Measurements from ENCODE around the gene FASTKD3.

GRCh38 chr5:7842531-7842930 lies 26.3 kb downstream of the FASTKD3 start:
- TF ChIP-seq, protein P1, sequence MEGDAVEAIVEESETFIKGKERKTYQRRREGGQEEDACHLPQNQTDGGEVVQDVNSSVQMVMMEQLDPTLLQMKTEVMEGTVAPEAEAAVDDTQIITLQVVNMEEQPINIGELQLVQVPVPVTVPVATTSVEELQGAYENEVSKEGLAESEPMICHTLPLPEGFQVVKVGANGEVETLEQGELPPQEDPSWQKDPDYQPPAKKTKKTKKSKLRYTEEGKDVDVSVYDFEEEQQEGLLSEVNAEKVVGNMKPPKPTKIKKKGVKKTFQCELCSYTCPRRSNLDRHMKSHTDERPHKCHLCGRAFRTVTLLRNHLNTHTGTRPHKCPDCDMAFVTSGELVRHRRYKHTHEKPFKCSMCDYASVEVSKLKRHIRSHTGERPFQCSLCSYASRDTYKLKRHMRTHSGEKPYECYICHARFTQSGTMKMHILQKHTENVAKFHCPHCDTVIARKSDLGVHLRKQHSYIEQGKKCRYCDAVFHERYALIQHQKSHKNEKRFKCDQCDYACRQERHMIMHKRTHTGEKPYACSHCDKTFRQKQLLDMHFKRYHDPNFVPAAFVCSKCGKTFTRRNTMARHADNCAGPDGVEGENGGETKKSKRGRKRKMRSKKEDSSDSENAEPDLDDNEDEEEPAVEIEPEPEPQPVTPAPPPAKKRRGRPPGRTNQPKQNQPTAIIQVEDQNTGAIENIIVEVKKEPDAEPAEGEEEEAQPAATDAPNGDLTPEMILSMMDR (IDR thresholded peaks at IDR 0.05; ENCODE audit: low read depth, low read length) = no peak
- no peak for TF ChIP-seq EZH2phosphoT487 (IDR thresholded peaks at IDR 0.05; ENCODE audit: low read depth)
